ENCODE data around the gene RARA. TPM values are rescaled to one million over a fixed set of nuclear protein-coding genes. Genes with fewer than 3 reads are reported as not detected.
A peak's percentile ranks its signal among the peaks of the same experiment; 100 is the strongest.

Gene RARA
- polyA plus RNA-seq, 1 donor from 2014 or later = 6.6 TPM

DNA sequence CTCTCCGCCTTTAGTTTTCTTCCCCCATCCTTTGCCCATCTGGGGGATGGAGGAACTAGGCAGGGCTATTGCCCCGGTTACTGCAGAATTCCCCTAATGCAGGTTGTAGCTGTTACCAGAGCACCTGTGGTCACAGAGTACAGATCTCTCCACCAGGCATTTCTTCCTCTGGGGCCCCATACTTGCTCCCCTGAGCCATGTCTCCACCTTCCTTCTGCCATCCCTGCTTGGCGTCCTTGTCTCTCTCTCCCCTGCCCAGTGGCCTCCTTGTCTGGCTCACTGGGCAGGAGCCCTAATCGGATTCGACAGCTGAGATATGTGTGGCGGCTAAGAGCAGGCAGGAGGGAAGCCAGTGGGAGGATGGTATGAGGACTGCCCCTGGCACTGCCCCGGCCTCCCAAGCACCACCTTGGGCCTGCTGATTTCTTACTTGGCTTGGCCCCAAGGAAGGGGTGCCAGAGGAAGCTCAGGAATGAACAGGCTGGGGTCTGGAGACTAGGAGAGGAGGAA, 2.0 kb downstream of the RARA start:
- Histone ChIP-seq H2AFZ (ENCODE audit: low read depth, low read length) (no peak overlapping the region), H4K20me1 (ENCODE audit: insufficient read depth) (no peaks in the 10 kb centered on the region), H3K4me2 (ENCODE audit: low read length) (no peak overlapping the region), H3F3A (ENCODE audit: insufficient read depth, low read length, poor library complexity, severe bottlenecking) (no peaks in the 10 kb centered on the region), H3K4me3 (ENCODE audit: low read length) (peak overlapping the region; percentile 75), H3K9me3 (ENCODE audit: low read length) (no peaks in the 10 kb centered on the region), H3K27me3 (ENCODE audit: insufficient read depth, low read depth, low read length) (no peaks in the 10 kb centered on the region), H3K36me3 (ENCODE audit: insufficient read depth, low read length) (no peaks in the 10 kb centered on the region), H3K79me2 (replicated peaks; ENCODE audit: insufficient read depth, low read length) (no peaks in the 10 kb centered on the region), H3K9ac (ENCODE audit: low read length) (no peak overlapping the region), H3K27ac (ENCODE audit: low read length) (no peak overlapping the region), H3K9me2 (ENCODE audit: insufficient read depth, low read length) (no peaks in the 10 kb centered on the region)
- TF ChIP-seq, protein P1, sequence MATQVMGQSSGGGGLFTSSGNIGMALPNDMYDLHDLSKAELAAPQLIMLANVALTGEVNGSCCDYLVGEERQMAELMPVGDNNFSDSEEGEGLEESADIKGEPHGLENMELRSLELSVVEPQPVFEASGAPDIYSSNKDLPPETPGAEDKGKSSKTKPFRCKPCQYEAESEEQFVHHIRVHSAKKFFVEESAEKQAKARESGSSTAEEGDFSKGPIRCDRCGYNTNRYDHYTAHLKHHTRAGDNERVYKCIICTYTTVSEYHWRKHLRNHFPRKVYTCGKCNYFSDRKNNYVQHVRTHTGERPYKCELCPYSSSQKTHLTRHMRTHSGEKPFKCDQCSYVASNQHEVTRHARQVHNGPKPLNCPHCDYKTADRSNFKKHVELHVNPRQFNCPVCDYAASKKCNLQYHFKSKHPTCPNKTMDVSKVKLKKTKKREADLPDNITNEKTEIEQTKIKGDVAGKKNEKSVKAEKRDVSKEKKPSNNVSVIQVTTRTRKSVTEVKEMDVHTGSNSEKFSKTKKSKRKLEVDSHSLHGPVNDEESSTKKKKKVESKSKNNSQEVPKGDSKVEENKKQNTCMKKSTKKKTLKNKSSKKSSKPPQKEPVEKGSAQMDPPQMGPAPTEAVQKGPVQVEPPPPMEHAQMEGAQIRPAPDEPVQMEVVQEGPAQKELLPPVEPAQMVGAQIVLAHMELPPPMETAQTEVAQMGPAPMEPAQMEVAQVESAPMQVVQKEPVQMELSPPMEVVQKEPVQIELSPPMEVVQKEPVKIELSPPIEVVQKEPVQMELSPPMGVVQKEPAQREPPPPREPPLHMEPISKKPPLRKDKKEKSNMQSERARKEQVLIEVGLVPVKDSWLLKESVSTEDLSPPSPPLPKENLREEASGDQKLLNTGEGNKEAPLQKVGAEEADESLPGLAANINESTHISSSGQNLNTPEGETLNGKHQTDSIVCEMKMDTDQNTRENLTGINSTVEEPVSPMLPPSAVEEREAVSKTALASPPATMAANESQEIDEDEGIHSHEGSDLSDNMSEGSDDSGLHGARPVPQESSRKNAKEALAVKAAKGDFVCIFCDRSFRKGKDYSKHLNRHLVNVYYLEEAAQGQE (IDR thresholded peaks at IDR 0.05; ENCODE audit: borderline replicate concordance) = no peak
- TF ChIP-seq TAF1 (IDR thresholded peaks at IDR 0.05; ENCODE audit: low read depth) (no peak), EP300 (conservative IDR thresholded peaks at IDR 0.05; ENCODE audit: poor library complexity, severe bottlenecking) (no peak), CTCF (IDR thresholded peaks at IDR 0.05; ENCODE audit: poor library complexity, severe bottlenecking) (no peak), SMC3 (conservative IDR thresholded peaks at IDR 0.05; ENCODE audit: poor library complexity) (no peak), POLR2AphosphoS5 (IDR thresholded peaks at IDR 0.05) (no peak), RAD21 (conservative IDR thresholded peaks at IDR 0.05) (no peak), EZH2 (IDR thresholded peaks at IDR 0.05; ENCODE audit: borderline replicate concordance, insufficient read depth, low read length, poor library complexity, severe bottlenecking) (no peak), MXI1 (conservative IDR thresholded peaks at IDR 0.05; ENCODE audit: poor library complexity, severe bottlenecking) (no peak)

DNA sequence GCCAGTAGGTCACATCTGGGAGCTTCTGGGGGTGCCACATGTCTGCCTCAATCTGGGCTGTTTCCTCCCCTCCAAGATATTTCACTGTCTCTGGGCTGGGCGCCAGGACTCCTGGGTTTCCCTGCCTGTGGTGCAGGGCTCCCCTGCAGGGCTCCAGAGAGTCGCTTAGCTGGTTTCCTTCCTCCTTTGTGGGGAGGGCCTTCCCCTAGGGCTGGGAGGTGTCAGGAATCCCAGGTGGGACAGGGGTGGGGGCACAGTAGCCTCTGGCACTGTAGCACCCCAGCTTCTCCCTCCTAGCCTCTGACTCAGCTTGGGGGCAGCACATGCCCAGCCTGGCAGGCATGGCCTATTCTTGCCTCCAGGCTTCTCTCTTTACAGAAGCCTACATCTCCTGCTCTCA, 2.6 kb downstream of the RARA start:
- no peaks in the 10 kb centered on the region for H3K27me3 ChIP-seq (ENCODE audit: insufficient read depth, low read depth, low read length)
- H3K9me2 ChIP-seq (ENCODE audit: insufficient read depth, low read length) = no peaks in the 10 kb centered on the region
- no peak overlapping the region for H2AFZ ChIP-seq (ENCODE audit: low read depth, low read length)
- no peaks in the 10 kb centered on the region for H3K79me2 ChIP-seq (replicated peaks; ENCODE audit: insufficient read depth, low read length)
- no peaks in the 10 kb centered on the region for H4K20me1 ChIP-seq (ENCODE audit: insufficient read depth)
- H3K9ac ChIP-seq (ENCODE audit: low read length) = no peak overlapping the region
- H3K4me2 ChIP-seq (ENCODE audit: low read length) = no peak overlapping the region
- no peaks in the 10 kb centered on the region for H3K36me3 ChIP-seq (ENCODE audit: insufficient read depth, low read length)
- no peaks in the 10 kb centered on the region for H3K9me3 ChIP-seq (ENCODE audit: low read length)
- H3F3A ChIP-seq (ENCODE audit: insufficient read depth, low read length, poor library complexity, severe bottlenecking) = no peaks in the 10 kb centered on the region
- H3K27ac ChIP-seq (ENCODE audit: low read length) = no peak overlapping the region
- no peak overlapping the region for H3K4me3 ChIP-seq (ENCODE audit: low read length)
- no peak for TF ChIP-seq POLR2AphosphoS5 (IDR thresholded peaks at IDR 0.05)
- no peak for TF ChIP-seq TAF1 (IDR thresholded peaks at IDR 0.05; ENCODE audit: low read depth)
- TF ChIP-seq CTCF (IDR thresholded peaks at IDR 0.05; ENCODE audit: poor library complexity, severe bottlenecking) = no peak
- no peak for TF ChIP-seq EZH2 (IDR thresholded peaks at IDR 0.05; ENCODE audit: borderline replicate concordance, insufficient read depth, low read length, poor library complexity, severe bottlenecking)
